Activated CD8-positive, alpha-beta memory T cell treated with anti-CD3 and anti-CD28 coated beads for 36 hours (primary cell): ENCODE data around the gene PCAT6. TPM values are rescaled to one million over a fixed set of nuclear protein-coding genes. Genes with fewer than 3 reads are reported as not detected.

Source experiments
- total RNA-seq, 2 experiments: library from RNA; stranded (reverse); gene quantifications; one replicate each; pipeline ENCODE4 v1.2.3, GENCODE V29; 2021

The PCAT6 gene
- total RNA-seq, 2 experiments from 2014 or later, result 0.59 to 0.73 TPM

Other genes with a start within 250 kb of the PCAT6 start
- not detected for gene SYT2, start 100.5 kb upstream of the PCAT6 start, total RNA-seq
- gene KDM5B, start 2.5 kb upstream of the PCAT6 start, total RNA-seq, result 10 to 100 TPM; 20.3 to 26.8 TPM
- 10 to 100 TPM; 11.4 to 11.7 TPM for gene RABIF, start 78.2 kb downstream of the PCAT6 start, total RNA-seq
- 10 to 100 TPM; 37.4 to 39.3 TPM for gene KLHL12, start 116.3 kb downstream of the PCAT6 start, total RNA-seq
- gene ADIPOR1, start 147.4 kb downstream of the PCAT6 start, total RNA-seq, result 10 to 100 TPM; 92.0 to 94.4 TPM
- 10 to 100 TPM; 20.4 to 21.3 TPM for gene CYB5R1, start 156.3 kb downstream of the PCAT6 start, total RNA-seq
- gene TMEM183A, start 196.4 kb downstream of the PCAT6 start, total RNA-seq, result 10 to 100 TPM; 74.9 to 83.3 TPM
- gene PPFIA4, start 215.5 kb downstream of the PCAT6 start, total RNA-seq, result 10 to 100 TPM; 14.7 TPM